GM18951 (cell line): Measurements from ENCODE around the gene TMEM208.

Experiments used
- POLR2A ChIP-seq: IDR thresholded peaks from 4 replicates; pipeline ENCODE4 v1.6.1; 2011; ENCODE audit warnings: mild to moderate bottlenecking; ENCODE audit not compliant: insufficient read length, insufficient read depth; ENCODE audit errors: extremely low read depth
- in situ Hi-C: fragments of 300-500 bp; cut with MboI; formaldehyde crosslinking; loops from one replicate; pipeline ENCODE4 v1.12.0; 2022; ENCODE audit warnings: low sequenced_read_pairs, mixed read lengths, inconsistent platforms; ENCODE audit not compliant: unreplicated experiment

The TMEM208 gene

DNA sequence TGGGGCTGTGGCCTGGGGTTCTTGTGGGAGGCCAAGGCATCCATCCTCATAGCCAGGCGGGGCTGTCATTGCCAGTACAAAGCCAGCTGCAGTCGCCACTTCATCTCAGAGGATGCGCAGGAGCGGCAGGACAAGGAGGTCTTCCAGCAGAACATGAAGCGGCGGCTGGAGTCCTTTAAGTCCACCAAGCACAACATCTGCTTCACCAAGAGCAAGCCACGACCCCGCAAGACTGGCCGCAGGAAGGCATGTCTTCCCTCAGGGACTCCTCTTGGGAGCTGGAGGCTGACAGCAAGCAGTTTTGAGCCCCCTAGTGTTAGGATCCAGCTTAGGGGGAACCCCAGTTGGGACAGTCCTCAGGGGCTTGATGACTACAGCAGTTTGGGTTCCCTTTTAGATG is 37.3 kb downstream of the TMEM208 start:
- in situ Hi-C loops: no loop called here
- no peak for TF ChIP-seq POLR2A

GRCh38 chr16:67264866-67265265 is 37.9 kb downstream of the TMEM208 start:
- TF ChIP-seq POLR2A: no peak
- in situ Hi-C loops: no loop called here

GRCh38 chr16:67265834-67266233 is 38.9 kb downstream of the TMEM208 start:
- no peak for TF ChIP-seq POLR2A
- in situ Hi-C loops: no loop called here

DNA sequence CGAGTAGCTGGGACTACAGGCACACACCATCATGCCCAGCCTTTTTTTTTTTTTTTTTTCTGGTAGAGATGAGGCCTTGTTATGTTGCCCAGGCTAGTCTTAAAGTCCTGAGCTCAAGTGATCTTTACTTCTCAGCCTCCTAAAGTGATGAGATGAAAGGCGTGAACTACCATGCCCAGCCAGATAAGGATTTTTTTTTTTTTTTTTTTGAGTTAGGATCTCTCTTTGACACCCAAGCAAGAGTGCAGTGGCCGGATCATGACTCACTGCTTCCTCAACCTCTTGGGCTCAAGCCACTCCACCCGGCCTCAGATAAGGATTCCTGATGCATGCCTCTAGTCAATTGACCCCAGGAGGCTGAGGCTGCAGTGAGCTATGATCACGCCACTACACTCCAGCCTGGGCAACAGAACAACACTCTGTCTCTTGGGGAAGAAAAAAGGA is 41.2 kb downstream of the TMEM208 start:
- no peak for TF ChIP-seq POLR2A
- in situ Hi-C loops: no loop called here

GRCh38 chr16:67269766-67270165 is 42.8 kb downstream of the TMEM208 start:
- TF ChIP-seq POLR2A: no peak
- in situ Hi-C loops: no loop called here

- in situ Hi-C loops: no loop called here
- TF ChIP-seq POLR2A: no peak
Measured at GRCh38 chr16:67270931-67271338, 44.0 kb downstream of the TMEM208 start.

- TF ChIP-seq POLR2A: no peak
- in situ Hi-C loops: no loop called here
Measured at GRCh38 chr16:67271446-67271845, 44.5 kb downstream of the TMEM208 start.

DNA sequence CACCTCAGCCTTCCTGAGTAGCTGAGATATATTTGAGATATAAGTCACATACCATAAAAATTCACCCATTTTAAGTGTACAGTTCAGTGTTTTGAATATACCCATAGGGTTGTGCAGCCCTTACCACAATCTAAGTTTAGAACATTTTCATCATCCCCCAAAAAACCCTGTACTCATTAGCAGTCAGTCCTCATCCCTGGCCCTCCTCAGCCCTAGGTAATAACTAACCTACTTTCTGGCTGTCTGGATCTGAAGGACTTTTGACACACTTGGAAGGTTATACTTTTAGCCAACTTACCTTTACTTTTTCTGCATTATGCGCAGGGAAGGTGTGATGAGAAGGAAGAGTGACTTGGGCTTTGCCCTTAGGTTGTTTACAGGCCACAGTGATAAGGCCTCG is 48.4 kb downstream of the TMEM208 start:
- in situ Hi-C loops: no loop called here
- no peak for TF ChIP-seq POLR2A

DNA sequence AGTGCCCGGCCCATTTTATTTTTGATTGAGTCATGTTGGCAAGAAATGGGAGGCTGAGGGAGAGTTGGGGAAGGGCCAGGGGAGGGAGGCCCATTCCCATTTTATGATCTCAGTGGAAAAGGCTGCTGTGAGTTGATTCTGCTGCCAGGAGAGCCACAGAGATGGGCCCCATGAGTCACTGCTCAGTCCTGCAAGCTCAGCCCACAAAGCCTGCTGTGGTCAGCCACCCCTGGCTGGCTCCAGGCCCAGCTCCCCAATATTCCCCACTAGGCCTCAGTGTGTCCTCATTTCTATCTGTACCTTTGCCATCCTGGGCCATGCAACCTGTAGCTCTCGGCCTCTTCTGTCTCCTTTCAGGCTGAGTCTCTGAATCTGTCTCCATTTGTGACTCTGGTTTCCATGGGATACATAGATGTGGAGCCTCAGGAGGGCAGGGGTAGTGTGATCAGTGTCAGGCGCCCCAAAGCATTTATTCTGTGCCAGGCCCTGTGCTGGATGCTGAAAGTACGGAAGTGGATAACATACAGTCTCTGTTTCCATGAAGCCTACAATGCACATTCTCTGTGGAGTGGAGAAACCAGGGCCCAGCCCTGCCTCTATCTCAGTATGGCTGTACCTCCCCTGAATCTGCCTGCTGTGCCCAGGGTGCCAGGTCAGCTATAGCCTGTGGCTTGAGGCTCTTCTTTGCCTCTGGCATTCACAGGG is 50.5 kb downstream of the TMEM208 start:
- TF ChIP-seq POLR2A: no peak

GRCh38 chr16:67277999-67278772 is 51.3 kb downstream of the TMEM208 start:
- no peak for TF ChIP-seq POLR2A
- in situ Hi-C loops: no loop called here

More for the DNA sequence above, 50.5 kb downstream of the TMEM208 start:
- in situ Hi-C loops: no loop called here
